ENCODE measurements around the gene CPNE6.

CPNE6 gene

DNA sequence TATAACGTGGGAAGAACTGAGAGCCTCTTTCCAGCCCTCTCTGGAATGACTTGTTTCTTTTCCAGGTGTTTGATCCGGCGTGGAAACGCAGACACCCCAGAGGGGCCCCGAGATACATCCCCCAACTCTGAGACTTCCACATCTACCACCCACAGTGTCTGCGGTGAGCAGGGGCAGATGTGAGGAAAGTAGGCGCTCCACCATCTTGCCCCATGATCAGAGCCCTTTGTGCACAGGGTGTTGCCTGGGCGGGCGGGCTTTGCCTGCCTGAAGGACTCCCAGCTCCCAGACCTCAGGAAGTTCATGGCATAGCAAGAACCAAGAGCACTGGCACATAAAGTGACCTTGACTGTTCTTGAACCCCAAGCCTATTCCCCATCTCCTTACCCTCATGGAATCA lies 16.7 kb upstream of the CPNE6 start:
- Histone ChIP-seq H3K4me1 (ENCODE audit: control insufficient read depth in 1 of 2, insufficient read depth in 2 of 2, low read length in 2 of 2) (peaks cover 24 to 27% of the 10 kb centered on the region in 2 donors), H3K27ac (ENCODE audit: low read depth, low read length) (no peak overlapping the region), H3K4me3 (ENCODE audit: low read depth in 1 of 2, low read length in 2 of 2) (no peak overlapping the region), H3K36me3 (ENCODE audit: control insufficient read depth in 1 of 2, insufficient read depth in 2 of 2, low read length in 2 of 2) (no peaks in the 10 kb centered on the region), H3K9me3 (ENCODE audit: control insufficient read depth in 1 of 2, low read length in 2 of 2) (no peaks in the 10 kb centered on the region), H3K9ac (ENCODE audit: low read depth in 1 of 2, low read length in 2 of 2) (no peak overlapping the region), H3K27me3 (ENCODE audit: control insufficient read depth in 1 of 2, insufficient read depth in 2 of 2, low read length in 2 of 2) (no peaks in the 10 kb centered on the region)

DNA sequence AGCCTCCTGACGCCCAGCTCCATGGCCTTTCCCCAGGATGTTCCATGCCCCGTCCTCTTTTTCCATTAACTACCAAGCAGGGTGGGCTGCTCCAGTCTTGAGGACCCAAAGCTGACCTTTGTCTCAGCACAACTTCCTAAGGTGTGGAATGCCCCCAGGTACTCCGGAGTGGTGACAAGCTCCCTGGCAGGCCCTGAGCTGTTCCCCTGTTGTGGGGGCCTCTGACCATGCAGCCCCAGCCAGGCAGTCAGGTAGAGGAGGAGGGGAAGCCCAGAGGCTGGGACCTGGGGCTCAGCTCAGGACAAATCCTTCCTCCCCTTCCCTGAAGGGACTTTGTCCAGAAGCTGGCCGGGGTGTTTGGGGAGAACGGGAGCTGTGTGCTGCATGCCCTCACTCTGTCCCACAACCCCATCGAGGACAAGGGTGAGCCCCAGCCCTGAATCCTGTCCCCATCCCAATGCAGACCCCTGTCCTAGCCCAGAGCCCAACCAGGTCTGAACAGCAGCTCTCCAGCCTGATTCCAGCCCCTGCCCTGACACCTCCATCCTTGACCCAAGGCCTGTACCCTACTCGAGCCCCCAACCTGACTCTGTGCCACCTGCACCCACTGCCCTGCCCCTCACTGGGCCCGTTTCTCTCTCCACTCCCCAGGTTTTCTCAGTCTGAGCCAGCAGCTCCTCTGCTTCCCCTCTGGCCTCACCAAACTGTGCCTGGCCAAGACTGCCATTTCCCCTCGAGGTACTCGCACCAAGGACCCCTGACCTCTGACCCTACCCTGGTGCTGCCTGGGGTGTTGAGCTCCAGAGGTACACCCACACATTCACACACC lies 15.2 kb upstream of the CPNE6 start:
- H3K27ac ChIP-seq (ENCODE audit: low read depth, low read length): no peak overlapping the region
- no peak overlapping the region for H3K4me3 ChIP-seq (ENCODE audit: low read depth in 1 of 2, low read length in 2 of 2)
- peaks cover 34 to 40% of the 10 kb centered on the region in 2 donors for H3K4me1 ChIP-seq (ENCODE audit: control insufficient read depth in 1 of 2, insufficient read depth in 2 of 2, low read length in 2 of 2)
- H3K27me3 ChIP-seq (ENCODE audit: control insufficient read depth in 1 of 2, insufficient read depth in 2 of 2, low read length in 2 of 2): no peaks in the 10 kb centered on the region
- no peak overlapping the region for H3K9ac ChIP-seq (ENCODE audit: low read depth in 1 of 2, low read length in 2 of 2)
- H3K9me3 ChIP-seq (ENCODE audit: control insufficient read depth in 1 of 2, low read length in 2 of 2): no peaks in the 10 kb centered on the region
- H3K36me3 ChIP-seq (ENCODE audit: control insufficient read depth in 1 of 2, insufficient read depth in 2 of 2, low read length in 2 of 2): no peaks in the 10 kb centered on the region

DNA sequence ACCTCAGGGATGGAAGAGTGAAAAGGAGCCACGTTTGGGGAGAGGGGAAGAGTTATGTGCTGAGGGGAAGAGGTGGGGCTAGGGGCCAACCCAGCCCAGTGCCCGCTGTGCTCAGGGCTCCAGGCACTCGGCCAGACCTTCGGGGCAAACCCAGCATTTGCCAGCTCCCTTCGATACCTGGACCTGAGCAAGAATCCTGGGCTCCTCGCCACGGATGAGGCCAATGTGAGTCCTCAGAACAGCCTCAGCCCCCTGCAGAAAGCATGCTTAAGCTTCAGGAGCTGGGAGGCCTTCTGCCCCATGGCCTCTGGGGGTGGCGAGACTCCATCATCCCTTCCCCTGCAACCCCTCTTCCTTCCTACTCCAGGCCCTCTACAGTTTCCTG lies 14.6 kb upstream of the CPNE6 start:
- Histone ChIP-seq H3K36me3 (ENCODE audit: control insufficient read depth in 1 of 2, insufficient read depth in 2 of 2, low read length in 2 of 2) (no peaks in the 10 kb centered on the region), H3K9me3 (ENCODE audit: control insufficient read depth in 1 of 2, low read length in 2 of 2) (no peaks in the 10 kb centered on the region)

DNA sequence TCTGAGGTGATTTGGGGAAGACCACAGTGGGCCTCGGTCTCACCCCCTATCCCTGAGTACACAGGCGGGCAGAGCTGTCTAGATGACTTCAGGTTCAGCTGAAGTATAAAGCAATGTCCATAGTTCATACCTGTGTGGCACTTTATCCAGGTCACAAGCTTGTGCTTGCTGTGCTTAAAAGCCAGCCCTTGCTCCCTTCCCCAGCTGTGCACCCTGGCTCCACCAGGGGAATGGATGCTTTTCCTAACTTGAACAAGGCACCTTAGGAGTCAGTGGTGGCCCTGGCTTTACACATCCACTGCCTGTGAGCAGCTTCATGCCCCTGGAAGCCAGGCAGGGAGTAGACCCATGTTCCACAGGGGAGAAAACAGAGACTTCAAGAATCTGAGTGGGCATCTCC lies 14.1 kb upstream of the CPNE6 start:
- no peak overlapping the region for H3K4me3 ChIP-seq (ENCODE audit: low read depth in 1 of 2, low read length in 2 of 2)

More for the DNA sequence above, 14.6 kb upstream of the CPNE6 start:
- Histone ChIP-seq H3K9ac (ENCODE audit: low read depth in 1 of 2, low read length in 2 of 2) (no peak overlapping the region), H3K4me1 (ENCODE audit: control insufficient read depth in 1 of 2, insufficient read depth in 2 of 2, low read length in 2 of 2) (peaks cover 36 to 40% of the 10 kb centered on the region in 2 donors), H3K4me3 (ENCODE audit: low read depth in 1 of 2, low read length in 2 of 2) (no peak overlapping the region), H3K27me3 (ENCODE audit: control insufficient read depth in 1 of 2, insufficient read depth in 2 of 2, low read length in 2 of 2) (no peaks in the 10 kb centered on the region), H3K27ac (ENCODE audit: low read depth, low read length) (no peak overlapping the region)

DNA sequence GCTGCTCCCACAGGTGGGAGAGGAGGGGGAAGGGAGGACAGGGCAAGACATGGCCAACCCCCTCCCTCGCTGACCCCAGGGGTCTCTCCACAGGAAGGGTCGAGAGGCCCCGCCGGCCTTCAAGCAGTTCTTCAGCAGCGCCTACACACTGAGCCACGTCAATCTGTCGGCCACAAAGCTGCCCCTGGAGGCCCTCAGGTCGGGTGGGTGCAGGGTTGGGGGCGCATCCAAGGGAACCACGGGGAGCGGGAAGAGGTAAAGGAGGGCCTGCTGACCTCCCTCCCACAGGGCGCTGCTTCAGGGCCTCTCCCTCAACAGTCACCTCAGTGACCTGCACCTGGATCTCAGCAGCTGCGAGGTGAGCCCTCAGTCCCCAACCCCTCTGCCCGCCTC lies 13.5 kb upstream of the CPNE6 start:
- Histone ChIP-seq H3K9ac (ENCODE audit: low read depth in 1 of 2, low read length in 2 of 2) (peak overlapping the region in 1 of 2 donors; percentile 12), H3K27me3 (ENCODE audit: control insufficient read depth in 1 of 2, insufficient read depth in 2 of 2, low read length in 2 of 2) (no peaks in the 10 kb centered on the region), H3K9me3 (ENCODE audit: control insufficient read depth in 1 of 2, low read length in 2 of 2) (no peaks in the 10 kb centered on the region)

More for the DNA sequence above, 14.1 kb upstream of the CPNE6 start:
- no peaks in the 10 kb centered on the region for H3K27me3 ChIP-seq (ENCODE audit: control insufficient read depth in 1 of 2, insufficient read depth in 2 of 2, low read length in 2 of 2)
- peaks cover 40 to 42% of the 10 kb centered on the region in 2 donors for H3K4me1 ChIP-seq (ENCODE audit: control insufficient read depth in 1 of 2, insufficient read depth in 2 of 2, low read length in 2 of 2)
- H3K9me3 ChIP-seq (ENCODE audit: control insufficient read depth in 1 of 2, low read length in 2 of 2): no peaks in the 10 kb centered on the region
- H3K36me3 ChIP-seq (ENCODE audit: control insufficient read depth in 1 of 2, insufficient read depth in 2 of 2, low read length in 2 of 2): no peaks in the 10 kb centered on the region
- H3K27ac ChIP-seq (ENCODE audit: low read depth, low read length): no peak overlapping the region
- H3K9ac ChIP-seq (ENCODE audit: low read depth in 1 of 2, low read length in 2 of 2): no peak overlapping the region

DNA sequence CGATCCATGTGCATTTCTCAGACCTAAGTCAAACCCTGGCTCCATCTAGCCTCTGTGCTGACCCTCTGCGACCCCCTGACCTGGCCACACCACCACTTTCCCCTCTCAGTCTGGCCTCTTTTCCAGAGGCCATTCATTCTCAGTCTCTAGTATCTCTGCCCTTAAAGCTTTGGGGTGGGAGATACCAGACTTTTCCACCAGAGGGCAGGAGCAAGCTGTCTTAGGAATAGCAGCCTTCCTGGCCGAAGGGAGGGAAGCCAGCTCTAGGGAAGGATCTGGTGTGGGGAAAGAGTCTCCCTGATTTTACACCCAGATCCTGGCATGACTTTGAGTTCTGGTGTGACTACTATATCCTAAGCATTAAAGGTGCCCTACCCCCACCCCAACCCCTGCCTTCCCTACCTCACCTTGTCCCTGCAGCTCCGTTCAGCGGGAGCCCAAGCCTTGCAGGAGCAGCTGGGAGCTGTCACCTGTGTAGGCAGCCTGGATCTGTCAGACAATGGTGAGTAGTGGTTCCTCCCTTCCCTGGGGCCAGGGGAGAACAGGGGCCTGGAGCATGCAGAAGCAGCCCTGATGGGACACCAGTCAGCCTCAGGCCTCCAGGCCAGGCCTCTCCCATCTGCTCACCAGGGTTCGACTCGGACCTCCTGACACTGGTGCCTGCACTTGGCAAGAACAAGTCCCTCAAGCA lies 13.0 kb upstream of the CPNE6 start:
- Histone ChIP-seq H3K27me3 (ENCODE audit: control insufficient read depth in 1 of 2, insufficient read depth in 2 of 2, low read length in 2 of 2) (no peaks in the 10 kb centered on the region), H3K27ac (ENCODE audit: low read depth, low read length) (no peak overlapping the region), H3K9me3 (ENCODE audit: control insufficient read depth in 1 of 2, low read length in 2 of 2) (no peaks in the 10 kb centered on the region), H3K36me3 (ENCODE audit: control insufficient read depth in 1 of 2, insufficient read depth in 2 of 2, low read length in 2 of 2) (no peaks in the 10 kb centered on the region), H3K9ac (ENCODE audit: low read depth in 1 of 2, low read length in 2 of 2) (peak overlapping the region in 1 of 2 donors; percentile 12), H3K4me3 (ENCODE audit: low read depth in 1 of 2, low read length in 2 of 2) (no peak overlapping the region), H3K4me1 (ENCODE audit: control insufficient read depth in 1 of 2, insufficient read depth in 2 of 2, low read length in 2 of 2) (peaks cover 45% of the 10 kb centered on the region in 2 donors)

More for the DNA sequence above, 13.5 kb upstream of the CPNE6 start:
- H3K4me3 ChIP-seq (ENCODE audit: low read depth in 1 of 2, low read length in 2 of 2): no peak overlapping the region
- H3K36me3 ChIP-seq (ENCODE audit: control insufficient read depth in 1 of 2, insufficient read depth in 2 of 2, low read length in 2 of 2): no peaks in the 10 kb centered on the region
- no peak overlapping the region for H3K27ac ChIP-seq (ENCODE audit: low read depth, low read length)
- peaks cover 42% of the 10 kb centered on the region in 2 donors for H3K4me1 ChIP-seq (ENCODE audit: control insufficient read depth in 1 of 2, insufficient read depth in 2 of 2, low read length in 2 of 2)

DNA sequence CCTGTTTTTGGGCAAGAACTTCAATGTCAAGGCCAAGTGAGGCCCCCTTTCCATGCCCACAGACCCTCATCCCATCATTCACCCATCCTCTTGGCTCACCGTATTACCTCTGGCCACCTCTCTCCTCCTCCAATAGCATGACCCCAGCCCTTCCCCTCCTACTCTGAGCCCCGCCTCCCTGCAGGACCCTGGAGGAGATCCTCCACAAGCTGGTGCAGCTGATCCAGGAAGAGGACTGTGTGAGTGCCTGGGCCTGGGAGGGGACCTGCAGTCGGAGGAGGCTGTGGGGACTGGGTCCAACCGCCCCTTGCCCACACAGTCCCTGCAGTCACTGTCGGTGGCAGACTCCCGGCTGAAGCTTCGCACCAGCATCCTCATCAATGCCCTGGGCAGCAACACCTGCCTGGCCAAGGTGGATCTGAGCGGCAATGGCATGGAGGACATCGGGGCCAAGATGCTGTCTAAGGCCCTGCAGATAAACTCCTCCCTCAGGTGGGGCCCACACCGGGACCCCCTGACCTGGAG lies 12.3 kb upstream of the CPNE6 start:
- H3K36me3 ChIP-seq (ENCODE audit: control insufficient read depth in 1 of 2, insufficient read depth in 2 of 2, low read length in 2 of 2): no peaks in the 10 kb centered on the region
- no peak overlapping the region for H3K9ac ChIP-seq (ENCODE audit: low read depth in 1 of 2, low read length in 2 of 2)
- no peaks in the 10 kb centered on the region for H3K9me3 ChIP-seq (ENCODE audit: control insufficient read depth in 1 of 2, low read length in 2 of 2)
- H3K27ac ChIP-seq (ENCODE audit: low read depth, low read length): no peak overlapping the region
- H3K4me1 ChIP-seq (ENCODE audit: control insufficient read depth in 1 of 2, insufficient read depth in 2 of 2, low read length in 2 of 2): peaks cover 45 to 48% of the 10 kb centered on the region in 2 donors
- H3K27me3 ChIP-seq (ENCODE audit: control insufficient read depth in 1 of 2, insufficient read depth in 2 of 2, low read length in 2 of 2): no peaks in the 10 kb centered on the region
- H3K4me3 ChIP-seq (ENCODE audit: low read depth in 1 of 2, low read length in 2 of 2): no peak overlapping the region

DNA sequence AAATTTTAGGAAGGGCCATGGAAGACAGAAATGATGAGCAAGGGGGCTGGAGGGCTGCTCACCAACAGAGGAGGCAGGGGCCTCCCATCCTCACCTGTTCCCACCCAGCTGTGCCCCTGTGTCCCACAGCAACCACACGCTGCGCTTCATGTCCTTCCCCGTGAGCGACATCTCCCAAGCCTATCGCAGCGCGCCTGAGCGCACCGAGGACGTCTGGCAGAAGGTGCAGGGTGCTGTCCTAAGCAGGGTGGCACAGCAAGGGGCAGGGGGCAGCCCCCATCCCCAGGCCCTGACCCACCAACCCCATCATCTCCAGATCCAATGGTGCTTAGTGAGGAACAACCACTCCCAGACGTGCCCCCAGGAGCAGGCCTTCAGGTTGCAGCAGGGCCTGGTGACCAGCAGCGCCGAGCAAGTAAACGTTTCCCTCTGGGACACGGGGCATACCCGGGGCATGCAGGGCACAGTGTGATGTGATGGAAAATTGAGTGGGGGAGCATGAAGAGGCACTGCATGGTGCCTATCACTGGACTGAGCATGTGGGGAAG lies 11.4 kb upstream of the CPNE6 start:
- H3K4me3 ChIP-seq (ENCODE audit: low read depth in 1 of 2, low read length in 2 of 2): no peak overlapping the region
- no peaks in the 10 kb centered on the region for H3K27me3 ChIP-seq (ENCODE audit: control insufficient read depth in 1 of 2, insufficient read depth in 2 of 2, low read length in 2 of 2)
- peaks cover 45 to 48% of the 10 kb centered on the region in 2 donors for H3K4me1 ChIP-seq (ENCODE audit: control insufficient read depth in 1 of 2, insufficient read depth in 2 of 2, low read length in 2 of 2)
- H3K27ac ChIP-seq (ENCODE audit: low read depth, low read length): no peak overlapping the region
- no peak overlapping the region for H3K9ac ChIP-seq (ENCODE audit: low read depth in 1 of 2, low read length in 2 of 2)
- no peaks in the 10 kb centered on the region for H3K36me3 ChIP-seq (ENCODE audit: control insufficient read depth in 1 of 2, insufficient read depth in 2 of 2, low read length in 2 of 2)
- no peaks in the 10 kb centered on the region for H3K9me3 ChIP-seq (ENCODE audit: control insufficient read depth in 1 of 2, low read length in 2 of 2)

DNA sequence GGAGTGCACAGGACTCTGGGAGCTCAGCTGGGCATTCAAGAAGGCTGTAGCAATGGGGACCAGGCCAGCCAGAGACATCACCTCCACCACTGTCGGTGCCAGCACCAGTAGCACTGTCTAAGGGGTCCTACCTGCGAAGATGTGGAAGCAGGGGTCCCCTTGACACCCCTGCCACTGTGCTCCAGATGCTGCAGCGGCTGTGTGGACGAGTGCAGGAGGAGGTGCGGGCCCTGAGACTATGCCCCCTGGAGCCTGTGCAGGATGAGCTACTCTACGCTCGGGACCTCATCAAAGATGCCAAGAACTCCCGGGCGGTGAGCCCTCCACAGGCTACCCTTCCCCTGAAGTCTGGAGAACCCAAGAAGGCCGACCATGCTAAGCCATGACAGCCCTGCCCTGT lies 10.9 kb upstream of the CPNE6 start:
- Histone ChIP-seq H3K9ac (ENCODE audit: low read depth in 1 of 2, low read length in 2 of 2) (no peak overlapping the region), H3K9me3 (ENCODE audit: control insufficient read depth in 1 of 2, low read length in 2 of 2) (no peaks in the 10 kb centered on the region), H3K36me3 (ENCODE audit: control insufficient read depth in 1 of 2, insufficient read depth in 2 of 2, low read length in 2 of 2) (no peaks in the 10 kb centered on the region), H3K27me3 (ENCODE audit: control insufficient read depth in 1 of 2, insufficient read depth in 2 of 2, low read length in 2 of 2) (no peaks in the 10 kb centered on the region), H3K4me3 (ENCODE audit: low read depth in 1 of 2, low read length in 2 of 2) (no peak overlapping the region), H3K27ac (ENCODE audit: low read depth, low read length) (no peak overlapping the region), H3K4me1 (ENCODE audit: control insufficient read depth in 1 of 2, insufficient read depth in 2 of 2, low read length in 2 of 2) (peaks cover 45 to 48% of the 10 kb centered on the region in 2 donors)

All from duodenal mucosa (tissue), 2 donors.